Keratinocyte (primary cell): Measurements from ENCODE around the gene ANKRD9.

Experiments
- CTCF ChIP-seq, 3 experiments: IDR thresholded peaks in 1 of 3; conservative IDR thresholded peaks in 1 of 3; optimal IDR thresholded peaks in 1 of 3; 2 replicates in 2 of 3; 3 replicates in 1 of 3; pipeline versions ENCODE3 to v1.5.1; 2011; ENCODE audit warnings: low read length in 3 of 3, mild to moderate bottlenecking in 3 of 3, moderate library complexity in 2 of 3, control low read depth in 1 of 3, inconsistent platforms in 1 of 3; ENCODE audit not compliant: insufficient read depth in 2 of 3; ENCODE audit errors: extremely low read depth in 1 of 3
- EZH2 ChIP-seq: IDR thresholded peaks from one replicate; pipeline ENCODE4 v1.6.1; 2012; ENCODE audit warnings: inconsistent platforms, mild to moderate bottlenecking, low read length, moderate library complexity

- no peak for TF ChIP-seq CTCF (optimal IDR thresholded peaks at IDR 0.05 in 1 of 3, IDR thresholded peaks at IDR 0.05 in 1 of 3, conservative IDR thresholded peaks at IDR 0.05 in 1 of 3; ENCODE audit: extremely low read depth in 1 of 3, insufficient read depth in 2 of 3, low read length in 3 of 3)
- TF ChIP-seq EZH2 = no peak
Observed at GRCh38 chr14:102538602-102539543, 29.3 kb upstream of the ANKRD9 start.
